T follicular helper cell (primary cell): ENCODE results near the gene CIAO3.
"Not testable (repeated sequence)": the region's sequence is repeated elsewhere in the genome, so short reads cannot be mapped to it uniquely, and the experiment has no call there.

Experiments
- DNase-seq: peaks from one replicate; pipeline ENCODE4 v3.0.0-alpha.2; 2020; ENCODE audit warnings: low read depth

The CIAO3 gene

DNA sequence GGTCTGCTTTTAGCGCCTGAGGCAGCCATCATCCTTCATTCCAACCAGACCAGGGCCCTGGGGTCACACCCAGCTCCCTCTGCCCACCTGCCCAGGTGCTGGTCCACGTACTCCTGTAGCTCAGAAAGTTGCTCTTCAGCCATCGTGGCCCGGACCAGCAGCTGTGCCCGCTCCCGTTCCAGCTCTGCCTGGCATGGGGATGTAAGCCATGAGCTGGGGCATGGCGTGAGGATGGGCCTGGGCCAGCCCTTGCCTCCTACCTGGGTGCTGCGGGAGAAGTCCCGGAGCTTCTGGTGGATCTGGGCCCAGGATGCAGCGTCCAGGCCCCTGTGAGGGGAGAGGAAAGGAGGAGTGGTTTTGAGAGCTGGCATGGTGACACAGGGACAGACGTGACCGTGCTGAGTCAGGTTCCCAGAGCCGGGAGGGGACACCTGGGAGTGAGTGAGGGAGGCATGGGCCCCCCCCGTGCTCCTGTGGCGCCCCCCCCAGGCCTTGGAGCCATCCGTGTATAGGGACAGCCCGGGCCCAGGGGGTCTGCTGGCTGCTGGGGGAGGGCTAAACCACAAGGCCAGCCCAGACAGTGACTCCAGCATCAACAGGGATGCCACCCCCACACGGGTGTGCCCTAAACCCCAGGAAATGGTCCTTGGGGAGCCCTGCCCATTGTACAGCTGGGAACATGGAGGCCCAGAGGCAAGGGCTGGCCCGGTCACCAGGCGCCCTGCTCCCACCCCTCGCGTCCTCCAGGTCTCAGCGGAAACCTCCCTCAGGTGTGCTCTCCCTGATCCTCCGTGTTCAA lies 17.8 kb downstream of the CIAO3 start:
- no peak for DNase-seq

DNA sequence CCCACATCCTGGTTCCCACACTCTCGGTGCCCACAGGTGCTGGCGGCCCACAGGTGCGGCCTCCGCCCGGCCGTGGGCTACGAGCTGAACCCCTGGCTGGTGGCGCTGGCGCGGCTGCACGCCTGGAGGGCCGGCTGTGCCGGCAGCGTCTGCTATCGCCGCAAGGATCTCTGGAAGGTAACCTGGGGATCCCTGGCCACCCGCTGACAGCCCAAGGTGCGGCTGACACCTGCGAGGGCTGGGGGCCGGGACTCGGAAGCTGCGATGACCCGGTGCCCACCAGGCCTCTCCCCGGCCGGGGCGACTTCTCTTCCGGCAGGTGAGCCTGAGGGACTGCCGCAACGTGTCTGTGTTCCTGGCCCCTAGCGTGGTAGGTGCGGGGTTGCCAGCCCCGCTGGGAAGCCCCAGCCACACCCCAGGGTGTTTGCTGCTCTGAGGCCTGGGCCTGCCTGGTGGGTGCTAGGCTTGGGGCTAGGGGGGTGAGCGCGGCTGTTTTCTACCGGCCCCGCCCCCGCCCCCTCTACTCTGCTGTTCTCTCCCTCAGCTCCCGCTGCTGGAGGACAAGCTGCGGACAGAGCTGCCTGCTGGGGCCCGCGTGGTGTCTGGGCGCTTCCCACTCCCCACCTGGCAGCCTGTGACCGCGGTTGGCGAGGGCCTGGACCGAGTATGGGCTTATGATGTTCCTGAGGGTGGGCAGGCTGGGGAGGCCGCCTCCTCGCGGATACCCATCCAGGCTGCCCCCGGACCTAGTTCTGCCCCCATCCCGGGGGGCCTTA lies 18.8 kb downstream of the CIAO3 start:
- DNase-seq, result no peak

DNA sequence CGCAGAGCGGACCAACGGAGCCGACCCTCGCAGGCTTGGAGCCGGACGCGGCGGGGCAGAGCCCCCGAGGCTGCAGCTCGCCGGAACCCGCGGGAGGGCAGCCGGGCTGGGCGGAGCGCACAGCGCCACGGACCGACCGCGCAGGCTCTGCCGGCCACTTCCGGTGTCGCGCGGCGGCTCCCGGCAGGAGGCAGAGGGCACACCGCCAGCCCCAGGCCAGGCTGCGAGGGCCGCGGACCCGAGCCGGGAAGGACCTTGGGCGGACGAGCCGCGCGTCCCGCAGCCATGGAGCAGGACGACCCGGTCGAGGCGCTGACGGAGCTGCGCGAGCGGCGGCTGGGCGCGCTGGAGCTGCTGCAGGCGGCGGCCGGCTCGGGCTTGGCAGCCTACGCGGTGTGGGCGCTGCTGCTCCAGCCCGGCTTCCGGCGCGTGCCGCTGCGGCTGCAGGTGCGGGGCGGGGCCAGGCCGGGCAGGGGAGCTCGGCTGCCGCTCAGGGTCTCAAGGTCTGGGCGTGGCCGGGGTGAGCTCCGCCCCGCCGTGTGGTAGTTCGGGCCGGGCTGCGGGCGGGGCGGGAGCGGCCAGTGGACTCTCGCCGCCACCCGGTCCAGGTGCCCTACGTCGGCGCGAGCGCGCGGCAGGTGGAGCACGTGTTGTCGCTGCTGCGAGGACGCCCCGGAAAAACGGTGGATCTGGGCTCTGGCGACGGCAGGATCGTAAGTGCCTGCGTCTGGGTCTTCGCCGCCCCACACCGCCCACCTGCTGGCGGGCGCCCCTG lies 19.6 kb downstream of the CIAO3 start, which contains the start of gene ANTKMT:
ANTKMT (plus strand) TSS at position 157 of the 775 bp plus-strand sequence; CDS start at position 286, 129 bp downstream.
- peak; percentile 51 for DNase-seq

DNA sequence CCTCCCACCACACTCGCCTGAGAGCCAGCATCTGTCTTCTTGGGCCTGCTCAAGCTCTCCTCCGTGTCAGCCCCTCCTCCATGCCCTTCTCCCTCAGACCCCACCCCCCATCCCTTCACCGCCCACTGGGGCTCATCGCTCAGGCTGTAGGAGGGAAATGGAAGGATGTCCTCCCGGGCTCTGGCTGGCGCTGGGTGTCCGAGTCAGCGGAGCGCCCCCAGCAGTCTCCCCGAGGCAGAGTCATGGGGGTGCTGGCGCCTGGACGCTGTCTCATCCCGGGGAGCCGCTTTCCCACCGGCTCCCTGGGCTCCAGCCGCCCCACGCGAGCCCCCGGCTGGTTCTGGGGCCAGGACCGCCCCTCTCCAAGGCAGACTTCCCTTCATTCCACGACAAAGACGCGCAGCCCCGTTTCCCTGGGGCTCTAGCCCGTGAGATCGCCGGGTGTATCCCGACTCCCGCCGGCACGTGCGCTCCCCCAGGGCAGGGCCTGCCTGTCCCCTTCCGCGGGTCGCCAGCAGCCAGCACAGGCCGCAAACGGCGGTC lies 20.3 kb downstream of the CIAO3 start:
- DNase-seq, result no peak

DNA sequence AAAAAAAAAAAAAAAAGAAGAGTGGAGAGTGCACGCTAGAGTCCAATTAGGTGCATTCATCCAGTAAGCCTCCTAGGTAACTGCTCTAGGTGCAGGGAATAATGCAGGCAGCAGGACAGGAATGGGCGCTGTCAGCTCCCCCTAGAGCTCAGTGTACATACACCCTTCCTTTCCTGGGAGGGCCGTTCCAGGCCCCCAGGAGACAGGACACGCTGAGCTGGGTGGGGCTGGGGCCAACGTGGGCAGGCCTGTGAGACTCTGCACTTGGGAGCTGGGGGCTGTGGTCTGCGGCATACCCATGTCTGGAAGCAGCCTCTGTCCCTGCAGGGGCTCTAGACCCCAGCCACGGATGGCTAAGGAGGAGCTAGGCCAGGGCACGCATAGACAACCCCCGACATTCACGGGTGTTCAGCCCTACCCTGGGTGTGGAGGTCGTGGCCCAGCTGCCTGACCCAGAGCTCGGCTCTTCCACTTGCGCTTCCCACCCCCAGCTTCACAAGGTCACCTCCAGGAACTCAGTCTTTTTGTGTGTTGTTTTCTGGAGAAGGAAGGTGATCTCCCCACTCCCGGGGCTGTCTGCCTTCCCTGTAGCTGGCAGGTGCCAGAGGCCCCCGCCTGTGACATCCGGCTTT lies 20.9 kb downstream of the CIAO3 start:
- DNase-seq, result no peak

DNA sequence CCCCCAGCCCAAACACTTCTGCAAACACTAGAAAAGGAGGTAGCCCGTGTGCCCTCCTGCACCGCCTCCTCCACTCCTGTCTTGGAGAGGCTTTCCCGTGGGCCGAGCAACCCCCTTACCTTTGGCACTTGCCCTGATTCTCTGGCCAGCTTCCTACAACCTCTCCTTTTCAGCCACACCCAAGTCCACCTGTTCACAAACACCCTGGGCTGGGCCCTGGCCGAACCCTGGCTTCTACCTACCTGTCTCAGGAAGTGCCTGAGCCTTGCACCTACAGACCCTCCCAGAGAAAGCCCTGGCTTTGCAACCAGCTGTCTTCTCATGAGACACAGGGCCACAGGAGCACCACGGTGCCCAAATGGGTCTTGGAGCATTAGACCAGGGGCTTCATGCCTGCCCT lies 21.9 kb downstream of the CIAO3 start:
- no peak for DNase-seq

DNA sequence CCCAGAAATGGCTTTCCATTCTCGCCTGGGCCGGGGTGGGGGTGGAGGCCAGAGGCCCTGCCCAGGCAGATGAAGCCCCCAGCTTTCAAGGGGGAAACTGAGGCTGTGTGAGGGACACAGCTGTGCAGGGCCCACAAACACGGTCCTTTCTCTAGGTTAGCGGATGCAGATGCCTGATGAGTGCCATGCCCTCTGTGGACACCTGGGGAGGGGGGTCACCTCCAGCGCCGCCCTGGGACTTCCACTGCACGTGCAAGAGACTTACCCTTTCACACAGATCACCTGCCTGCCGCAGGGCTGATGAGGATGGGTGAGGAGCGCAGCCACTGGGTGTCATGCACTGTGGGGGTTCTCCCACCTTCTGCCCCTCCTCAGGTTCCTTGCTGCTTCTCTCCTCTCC lies 22.4 kb downstream of the CIAO3 start:
- DNase-seq, result no peak

DNA sequence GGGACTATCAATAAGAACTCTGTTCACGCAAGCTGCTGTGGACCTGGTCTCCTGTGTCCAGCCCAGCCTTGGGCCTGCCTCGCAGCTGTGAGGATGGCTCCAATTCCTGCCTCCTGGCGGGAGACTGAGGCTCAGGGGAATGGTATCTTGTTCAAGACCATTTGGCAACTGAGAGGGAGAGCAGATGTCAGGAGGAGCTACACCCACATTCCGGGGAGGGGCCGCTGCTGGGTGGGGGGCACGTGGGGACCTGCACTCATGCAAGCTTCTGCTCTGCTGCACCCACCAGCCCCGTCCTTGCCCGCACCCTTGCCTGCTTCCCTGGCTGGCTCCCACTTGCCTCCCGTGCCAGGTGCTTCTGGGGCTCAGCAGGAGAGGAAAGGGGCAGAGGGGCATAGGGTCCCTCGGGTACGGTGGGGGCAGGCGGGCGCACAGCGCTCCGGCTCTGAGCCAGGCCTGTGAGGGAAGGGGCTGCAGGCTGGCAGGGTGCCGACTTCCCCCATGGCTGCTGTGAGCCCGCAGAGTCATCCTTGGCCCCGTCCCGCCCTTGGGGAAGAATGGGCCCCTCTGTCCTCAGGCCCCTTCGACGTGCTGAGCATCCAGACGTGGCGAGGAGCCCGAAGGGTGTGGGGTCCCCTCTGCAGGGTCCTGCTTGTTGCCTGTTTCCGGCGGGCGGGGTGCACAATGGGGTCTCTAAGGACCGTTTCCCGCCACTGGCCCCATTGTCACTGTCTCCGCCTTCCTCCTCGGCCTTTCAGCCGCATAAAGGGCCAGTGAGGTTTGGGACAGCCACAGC lies 23.1 kb downstream of the CIAO3 start:
- no peak for DNase-seq

DNA sequence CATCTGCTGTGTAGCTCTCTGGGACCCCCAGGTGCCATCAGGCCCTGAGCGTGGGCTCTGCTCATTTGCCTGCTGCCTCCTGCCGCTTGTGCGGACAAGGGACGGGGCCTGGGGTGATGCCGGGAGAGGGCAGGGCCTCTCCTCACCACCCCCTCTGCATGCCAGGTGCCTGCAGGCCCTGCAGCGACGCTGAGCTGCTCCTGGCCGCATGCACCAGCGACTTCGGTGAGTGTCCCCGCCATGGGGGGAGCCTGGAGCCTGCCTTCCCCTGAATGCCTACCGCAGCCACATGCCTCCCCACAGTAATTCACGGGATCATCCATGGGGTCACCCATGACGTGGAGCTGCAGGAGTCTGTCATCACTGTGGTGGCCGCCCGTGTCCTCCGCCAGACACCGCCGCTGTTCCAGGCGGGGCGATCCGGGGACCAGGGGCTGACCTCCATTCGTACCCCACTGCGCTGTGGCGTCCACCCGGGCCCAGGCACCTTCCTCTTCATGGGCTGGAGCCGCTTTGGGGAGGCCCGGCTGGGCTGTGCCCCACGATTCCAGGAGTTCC lies 23.9 kb downstream of the CIAO3 start:
- no peak for DNase-seq

DNA sequence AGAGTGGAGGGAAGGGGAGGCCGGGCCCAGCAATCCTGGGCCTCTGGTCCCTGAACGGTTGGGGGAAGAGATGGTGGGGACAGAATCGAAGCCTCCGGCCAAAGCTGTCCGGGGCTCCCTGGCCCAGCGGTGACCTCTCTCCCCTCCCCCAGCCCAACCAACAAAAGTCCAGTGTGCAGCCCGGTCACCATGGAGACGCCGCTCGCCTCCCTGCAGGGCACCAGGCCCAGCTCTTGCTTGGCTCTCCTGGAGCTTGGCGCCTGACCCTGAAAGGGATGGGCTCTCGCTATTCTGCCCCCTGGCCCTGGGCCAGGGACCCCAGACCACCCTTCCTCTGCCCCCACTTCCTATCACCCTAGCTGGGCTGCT lies 24.6 kb downstream of the CIAO3 start:
- DNase-seq, result no peak

DNA sequence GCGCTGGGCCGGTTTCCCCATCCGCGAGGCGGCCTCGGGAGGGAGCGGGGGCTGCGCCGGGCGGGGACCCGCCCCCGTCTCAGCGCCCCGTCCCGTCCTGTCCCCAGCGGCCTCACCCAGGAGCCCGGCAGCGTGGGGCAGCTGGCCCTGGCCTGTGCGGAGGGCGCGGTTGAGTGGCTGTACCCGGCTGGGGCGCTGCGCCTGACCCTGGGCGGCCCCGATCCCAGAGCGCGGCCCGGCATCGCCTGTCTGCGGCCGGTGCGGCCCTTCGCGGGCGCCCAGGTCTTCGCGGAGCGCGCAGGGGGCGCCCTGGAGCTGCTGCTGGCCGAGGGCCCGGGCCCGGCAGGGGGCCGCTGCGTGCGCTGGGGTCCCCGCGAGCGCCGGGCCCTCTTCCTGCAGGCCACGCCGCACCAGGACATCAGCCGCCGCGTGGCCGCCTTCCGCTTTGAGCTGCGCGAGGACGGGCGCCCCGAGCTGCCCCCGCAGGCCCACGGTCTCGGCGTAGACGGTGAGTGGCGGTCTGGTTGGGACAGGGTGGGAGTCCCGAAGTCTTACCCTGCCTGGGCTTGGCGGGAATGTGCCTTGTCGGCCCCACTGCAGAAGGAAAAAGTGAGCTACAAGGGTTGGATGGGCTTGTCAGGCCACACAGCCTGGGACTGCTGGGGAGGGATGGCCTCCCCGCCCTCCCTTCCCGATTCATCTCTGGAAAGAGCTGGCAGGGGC lies 25.2 kb downstream of the CIAO3 start:
- no peak for DNase-seq

DNA sequence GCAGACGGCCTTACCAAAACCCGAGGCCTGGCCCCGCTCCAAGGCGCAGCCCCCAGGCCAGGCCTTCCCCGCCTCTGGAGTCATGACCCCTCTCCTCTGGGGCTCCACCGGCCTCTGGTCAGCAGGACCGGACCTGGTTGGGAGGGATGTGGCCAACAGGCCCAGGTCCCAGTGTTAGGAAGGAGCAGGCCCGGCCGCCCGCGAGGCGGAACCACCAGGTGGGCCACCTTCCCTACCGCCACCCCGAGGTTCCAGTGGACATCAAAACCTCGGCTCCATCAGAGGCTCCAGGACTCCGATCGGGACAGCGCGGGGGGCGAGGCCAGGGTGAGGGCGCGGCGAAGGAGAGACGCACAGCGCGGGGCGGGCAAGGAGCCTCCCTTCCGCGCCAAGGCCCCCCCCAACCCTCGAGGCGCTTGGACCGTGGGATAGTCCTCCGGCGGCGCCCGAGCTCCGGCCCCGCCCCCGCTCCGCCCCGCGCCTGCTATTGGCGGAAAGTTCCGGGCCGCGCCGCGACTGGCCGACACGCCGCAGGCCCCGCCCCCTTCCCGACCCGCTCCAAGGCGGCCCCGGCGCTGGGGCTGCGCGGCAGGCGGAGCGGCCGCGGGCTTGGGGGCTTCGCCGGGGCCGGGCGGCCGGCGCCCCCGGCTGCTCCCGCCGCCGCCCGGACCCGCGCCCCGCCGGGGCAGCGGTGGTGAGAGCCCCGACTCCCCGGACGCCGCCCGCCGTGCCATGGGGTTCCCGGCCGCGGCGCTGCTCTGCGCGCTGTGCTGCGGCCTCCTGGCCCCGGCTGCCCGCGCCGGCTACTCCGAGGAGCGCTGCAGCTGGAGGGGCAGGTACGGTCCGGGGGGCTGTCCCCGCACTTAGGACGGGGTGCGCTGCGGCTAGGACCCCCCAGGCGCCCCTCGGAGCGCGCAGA lies 26.0 kb downstream of the CIAO3 start, which contains the start of gene METRN:
METRN (plus strand) TSS at position 561 of the 919 bp plus-strand sequence; CDS start at position 733, 172 bp downstream.
- peak; percentile 82 for DNase-seq

DNA sequence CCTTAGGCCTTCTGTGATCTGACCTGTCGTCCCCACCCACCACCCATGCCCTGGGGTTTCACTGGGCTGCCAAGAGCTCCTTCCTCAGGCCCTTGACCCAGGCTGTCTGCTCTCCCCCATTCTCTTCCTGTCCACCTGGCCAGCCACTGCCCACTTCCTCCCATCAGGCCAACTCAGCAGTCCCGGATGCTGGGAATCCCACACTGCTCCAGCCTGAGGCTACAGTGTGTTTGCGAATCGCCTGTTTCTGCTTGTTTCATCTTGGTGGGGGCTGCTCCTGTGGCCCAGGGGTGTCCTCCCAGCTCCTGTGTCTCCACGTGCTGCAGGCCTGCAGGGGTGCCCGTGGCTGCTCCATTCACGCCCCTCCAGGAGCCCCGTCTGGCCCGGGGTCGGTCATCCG lies 26.7 kb downstream of the CIAO3 start:
- DNase-seq, result no peak

DNA sequence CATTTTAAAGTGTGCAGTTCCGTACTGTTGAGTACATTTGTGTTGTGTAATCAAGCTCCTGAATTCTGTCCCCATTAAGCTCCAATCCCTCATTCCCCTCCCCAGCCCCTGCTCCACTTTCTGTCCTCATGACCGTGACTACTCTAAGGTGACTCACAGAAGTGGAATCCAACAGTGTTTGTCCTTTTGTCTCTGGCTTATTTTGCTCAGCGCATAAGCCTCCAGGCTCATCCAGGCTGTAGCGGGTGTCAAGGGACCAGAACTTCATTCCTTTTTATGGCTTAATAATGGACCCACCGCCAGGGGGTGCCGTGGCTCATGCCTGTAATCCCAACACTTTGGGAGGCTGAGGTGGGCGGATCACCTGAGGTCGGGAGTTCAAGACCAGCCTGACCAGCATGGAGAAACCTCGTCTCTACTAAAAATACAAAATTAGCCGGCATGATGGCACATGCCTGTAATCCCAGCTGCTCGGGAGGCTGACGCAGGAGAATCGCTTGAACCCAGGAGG lies 28.0 kb downstream of the CIAO3 start:
- DNase-seq, result not testable (repeated sequence)

DNA sequence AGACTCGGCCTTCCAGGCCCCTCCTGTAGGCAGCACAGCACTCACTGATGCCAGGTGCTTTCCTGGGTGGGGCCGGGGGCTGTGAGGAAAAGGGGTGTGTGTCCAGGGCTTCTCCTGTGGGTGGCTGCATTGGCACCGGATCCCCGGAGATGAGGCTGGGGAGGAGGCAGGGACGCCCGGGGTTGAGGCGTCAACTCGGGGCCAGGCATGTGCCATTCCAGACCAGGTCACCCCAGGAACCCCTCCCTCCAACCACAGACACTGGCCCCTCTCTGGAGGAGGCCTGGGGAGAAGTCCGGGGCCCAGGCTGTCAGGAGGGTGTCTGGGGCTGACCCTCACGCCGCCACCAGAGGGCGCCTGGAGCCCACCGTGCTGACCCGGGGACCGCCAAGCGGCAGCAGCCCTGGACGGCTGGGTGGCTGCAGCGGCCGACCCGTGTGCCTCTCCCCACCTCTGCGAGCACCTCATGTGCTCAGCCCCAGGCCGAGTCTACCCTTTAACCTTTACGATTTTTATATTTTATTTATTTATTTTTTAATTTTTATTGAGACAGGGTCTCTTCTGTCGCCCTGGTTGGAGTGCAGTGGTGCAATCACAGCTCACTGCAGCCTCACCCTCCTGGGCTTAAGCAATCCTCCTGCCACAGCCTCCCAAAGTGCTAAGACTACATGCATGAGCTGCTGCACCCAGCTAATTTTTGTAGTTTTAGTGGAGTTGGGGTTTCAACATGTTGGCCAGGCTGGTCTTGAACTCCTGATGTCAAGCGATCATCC lies 29.1 kb downstream of the CIAO3 start:
- peak; percentile 67 for DNase-seq

DNA sequence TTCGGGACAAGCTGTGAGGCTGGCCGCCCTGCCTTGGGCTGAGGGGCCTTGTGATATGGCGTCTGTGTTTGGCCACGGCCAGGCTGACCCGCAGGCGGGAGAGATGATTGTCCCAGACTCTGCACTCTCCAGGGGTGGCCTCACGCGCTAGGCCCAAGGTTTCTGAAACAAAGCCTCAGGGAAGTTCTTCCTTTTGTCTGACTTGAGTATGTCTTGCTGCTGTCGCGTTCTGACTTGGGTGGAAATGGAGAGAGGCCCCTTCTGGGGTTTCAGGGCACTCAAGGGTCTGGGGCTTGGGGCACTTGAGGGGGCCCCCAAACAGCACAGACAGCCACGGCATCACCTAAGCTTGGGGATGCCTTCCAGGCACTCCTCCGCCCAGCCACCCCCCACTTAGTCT lies 29.7 kb downstream of the CIAO3 start:
- DNase-seq, result no peak

DNA sequence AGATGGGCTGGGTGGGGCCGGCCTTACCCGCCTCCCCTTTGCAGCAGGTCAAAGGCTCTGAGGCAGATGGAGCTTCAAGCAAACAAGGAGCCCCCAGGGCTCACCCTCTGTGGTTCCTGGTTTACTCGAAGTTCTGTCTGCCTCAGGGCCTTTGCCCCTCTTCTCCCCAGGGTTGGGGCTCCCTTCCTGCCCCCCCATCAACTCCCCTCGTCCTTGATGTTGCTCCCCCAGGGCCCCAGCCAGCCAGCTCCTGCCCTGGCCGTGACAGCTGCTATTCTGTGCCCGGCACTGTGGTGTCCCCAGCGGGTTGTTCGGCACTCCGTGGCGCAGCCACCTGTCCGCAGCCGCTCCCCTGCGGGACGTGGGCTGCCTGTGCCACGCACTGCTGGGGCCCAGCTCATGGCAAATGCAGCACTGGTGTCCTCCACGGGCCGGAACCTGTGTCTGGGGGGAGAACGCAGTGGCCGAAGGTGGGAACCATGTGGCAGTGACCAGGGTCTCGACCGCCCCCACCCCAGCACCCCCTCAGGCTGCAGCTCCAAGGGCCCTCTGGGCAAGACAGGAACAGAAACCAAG lies 30.2 kb downstream of the CIAO3 start:
- DNase-seq, result no peak
